Activated naive CD8-positive, alpha-beta T cell treated with anti-CD3 and anti-CD28 coated beads, Interleukin-2, amount 50 U/mL, for 24 hours (primary cell): ENCODE measurements around the gene AHCYL2.
A peak's percentile ranks its signal among the peaks of the same experiment; 100 is the strongest.
"Not testable (repeated sequence)": the region's sequence is repeated elsewhere in the genome, so short reads cannot be mapped to it uniquely, and the experiment has no call there.

ENCODE experiments used
- ATAC-seq: fragments of 150-1000 bp; cut with Tn5 transposase; one replicate; pipeline ENCODE4 v1.10.0; 2021
- DNase-seq: peaks from one replicate; pipeline ENCODE4 v3.0.0; 2021
- H3K27ac Mint-ChIP-seq: one replicate; pipeline ENCODE4 v1.8.0; 2021; ENCODE audit warnings: mild to moderate bottlenecking, mixed read lengths
- H3K27me3 Mint-ChIP-seq: one replicate; pipeline ENCODE4 v1.8.0; 2021; ENCODE audit warnings: mixed read lengths
- H3K36me3 Mint-ChIP-seq: one replicate; pipeline ENCODE4 v1.8.0; 2021; ENCODE audit warnings: low read depth, mixed read lengths
- H3K4me1 Mint-ChIP-seq: one replicate; pipeline ENCODE4 v1.8.0; 2021; ENCODE audit warnings: mixed read lengths
- H3K4me3 Mint-ChIP-seq: one replicate; pipeline ENCODE4 v1.8.0; 2021; ENCODE audit warnings: mild to moderate bottlenecking, moderate library complexity, mixed read lengths
- H3K9me3 Mint-ChIP-seq: one replicate; pipeline ENCODE4 v1.8.0; 2021; ENCODE audit warnings: mixed read lengths

AHCYL2 gene

GRCh38 chr7:129469930-129470329 is 245.1 kb downstream of the AHCYL2 start:
- peaks cover 24% of the 10 kb centered on the region for H3K36me3 Mint-ChIP-seq
- H3K27me3 Mint-ChIP-seq, result no peaks in the 10 kb centered on the region
- peaks cover 16% of the 10 kb centered on the region for H3K4me1 Mint-ChIP-seq
- DNase-seq (no peak), ATAC-seq (no peak)
- no peak overlapping the region for H3K27ac Mint-ChIP-seq
- H3K9me3 Mint-ChIP-seq, result no peaks in the 10 kb centered on the region
- H3K4me3 Mint-ChIP-seq, result no peak overlapping the region

- ATAC-seq, result no peak
- H3K4me3 Mint-ChIP-seq, result no peak overlapping the region
- peaks cover 16% of the 10 kb centered on the region for H3K4me1 Mint-ChIP-seq
Observed at GRCh38 chr7:129470411-129470810, 245.6 kb downstream of the AHCYL2 start.

GRCh38 chr7:129471402-129471827 is 246.6 kb downstream of the AHCYL2 start:
- Mint-ChIP-seq H3K36me3 (peaks cover 17% of the 10 kb centered on the region), H3K4me1 (peaks cover 16% of the 10 kb centered on the region)

More at GRCh38 chr7:129470411-129470810, 245.6 kb downstream of the AHCYL2 start:
- Mint-ChIP-seq H3K9me3 (no peaks in the 10 kb centered on the region), H3K36me3 (peaks cover 23% of the 10 kb centered on the region), H3K27me3 (no peaks in the 10 kb centered on the region), H3K27ac (no peak overlapping the region)
- no peak for DNase-seq

GRCh38 chr7:129475931-129476330 is 251.1 kb downstream of the AHCYL2 start:
- peaks cover 20% of the 10 kb centered on the region for H3K36me3 Mint-ChIP-seq
- H3K9me3 Mint-ChIP-seq, DNase-seq, ATAC-seq, H3K27me3 Mint-ChIP-seq, H3K27ac Mint-ChIP-seq, H3K4me3 Mint-ChIP-seq: not testable (repeated sequence)
- H3K4me1 Mint-ChIP-seq, result peaks cover 13% of the 10 kb centered on the region

More at GRCh38 chr7:129471402-129471827, 246.6 kb downstream of the AHCYL2 start:
- DNase-seq (no peak), ATAC-seq (peak; percentile 82)
- Mint-ChIP-seq H3K4me3 (no peak overlapping the region), H3K27me3 (no peaks in the 10 kb centered on the region), H3K27ac (peak overlapping the region; percentile 6), H3K9me3 (no peaks in the 10 kb centered on the region)

DNA sequence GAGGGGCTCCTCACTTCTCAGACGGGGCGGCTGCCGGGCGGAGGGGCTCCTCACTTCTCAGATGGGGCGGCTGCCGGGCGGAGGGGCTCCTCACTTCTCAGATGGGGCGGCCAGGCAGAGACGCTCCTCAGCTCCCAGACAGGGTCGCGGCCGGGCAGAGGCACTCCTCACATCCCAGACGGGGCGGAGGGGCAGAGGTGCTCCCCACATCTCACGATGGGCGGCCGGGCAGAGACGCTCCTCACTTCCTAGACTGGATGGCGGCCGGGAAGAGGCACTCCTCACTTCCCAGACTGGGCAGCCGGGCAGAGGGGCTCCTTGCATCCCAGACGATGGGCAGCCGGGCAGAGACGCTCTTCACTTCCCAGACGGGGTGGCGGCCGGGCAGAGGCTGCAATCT is 251.6 kb downstream of the AHCYL2 start:
- not testable (repeated sequence) for H3K9me3 Mint-ChIP-seq, H3K4me1 Mint-ChIP-seq

More for the DNA sequence above, 251.6 kb downstream of the AHCYL2 start:
- not testable (repeated sequence) for DNase-seq, H3K27ac Mint-ChIP-seq, ATAC-seq, H3K27me3 Mint-ChIP-seq, H3K4me3 Mint-ChIP-seq
- H3K36me3 Mint-ChIP-seq, result peaks cover 19% of the 10 kb centered on the region
